Ishikawa (cell line): ENCODE results near the gene SSH2.

Experiments
- CREB1 ChIP-seq: IDR thresholded peaks from 2 replicates; pipeline ENCODE4 v1.6.1; 2012; ENCODE audit warnings: low read depth
- YY1 ChIP-seq: IDR thresholded peaks from 2 replicates; pipeline ENCODE4 v1.6.1; 2012; ENCODE audit warnings: low read depth

- no peak for TF ChIP-seq YY1
- TF ChIP-seq CREB1, result no peak
Observed at GRCh38 chr17:29793501-29793900, 136.5 kb downstream of the SSH2 start.
